ENCODE data around the gene IL4I1.
"Not testable (repeated sequence)": the region's sequence is repeated elsewhere in the genome, so short reads cannot be mapped to it uniquely, and the experiment has no call there.

- TF ChIP-seq CTCF (conservative IDR thresholded peaks at IDR 0.05 in 1 of 2, IDR thresholded peaks at IDR 0.05 in 1 of 2; ENCODE audit: extremely low read depth in 1 of 2, insufficient read depth in 1 of 2, low read depth in 1 of 2, low read length in 2 of 2); EZH2 (IDR thresholded peaks at IDR 0.05; ENCODE audit: borderline replicate concordance, low read length): not testable (repeated sequence)
Observed at GRCh38 chr19:49944567-49944966, 47.9 kb upstream of the IL4I1 start.

Measured in mammary epithelial cell (primary cell).